CD4-positive, CD25-positive, alpha-beta regulatory T cell (primary cell): ENCODE measurements around the gene MUC5AC. TPM values are rescaled to one million over a fixed set of nuclear protein-coding genes. Genes with fewer than 3 reads are reported as not detected.
A peak's percentile ranks its signal among the peaks of the same experiment; 100 is the strongest.
"Not testable (repeated sequence)": the region's sequence is repeated elsewhere in the genome, so short reads cannot be mapped to it uniquely, and the experiment has no call there.

ENCODE experiments used
- ATAC-seq, 2 donors: fragments of 150-1000 bp; cut with Tn5 transposase; one replicate each; pipeline ENCODE4 v1.10.0; 2021; ENCODE audit warnings: low read depth in 2 of 2, moderate number of reproducible peaks in 2 of 2, moderate library complexity in 1 of 2
- DNase-seq, 3 donors: peaks; one replicate each; pipeline versions ENCODE4 v3.0.0 to v3.0.0-alpha.2; 2012 to 2022; ENCODE audit warnings: mixed read lengths in 1 of 3
- H3K27ac ChIP-seq: one replicate; pipeline ENCODE4 v1.7.0; 2013; ENCODE audit warnings: mild to moderate bottlenecking, low read length; ENCODE audit not compliant: insufficient read depth, poor library complexity, severe bottlenecking
- H3K27me3 ChIP-seq: one replicate; pipeline ENCODE4 v1.7.0; 2013; ENCODE audit warnings: low read length; ENCODE audit not compliant: control insufficient read depth, insufficient read depth
- H3K36me3 ChIP-seq: one replicate; pipeline ENCODE4 v1.7.0; 2013; ENCODE audit warnings: mild to moderate bottlenecking, low read length, moderate library complexity; ENCODE audit not compliant: control insufficient read depth, insufficient read depth
- H3K4me1 ChIP-seq: 2 replicates; pipeline ENCODE4 v1.7.0; 2013; ENCODE audit warnings: mild to moderate bottlenecking, low read length; ENCODE audit not compliant: insufficient read depth, control insufficient read depth, poor library complexity, severe bottlenecking
- H3K4me3 ChIP-seq: one replicate; pipeline ENCODE4 v1.7.0; 2013; ENCODE audit warnings: low read depth, mild to moderate bottlenecking, low read length, moderate library complexity
- H3K9me3 ChIP-seq, 2 experiments: 1 replicate in 1 of 2; 2 replicates in 1 of 2; pipeline ENCODE4 v1.7.0; 2013; ENCODE audit warnings: low read length in 2 of 2, mild to moderate bottlenecking in 1 of 2, moderate library complexity in 1 of 2; ENCODE audit not compliant: control insufficient read depth in 2 of 2
- H3K27ac Mint-ChIP-seq, 3 donors: one replicate each; pipeline ENCODE4 v1.8.0; 2020 to 2022; ENCODE audit warnings: mild to moderate bottlenecking in 3 of 3, mixed read lengths in 3 of 3, moderate library complexity in 2 of 3
- H3K27me3 Mint-ChIP-seq: one replicate; pipeline ENCODE4 v1.8.0; 2022; ENCODE audit warnings: mild to moderate bottlenecking, mixed read lengths
- H3K36me3 Mint-ChIP-seq: one replicate; pipeline ENCODE4 v1.8.0; 2020; ENCODE audit warnings: mixed read lengths
- H3K4me1 Mint-ChIP-seq, 4 donors: one replicate each; pipeline ENCODE4 v1.8.0; 2020 to 2022; ENCODE audit warnings: mixed read lengths in 4 of 4, mild to moderate bottlenecking in 1 of 4
- H3K4me3 Mint-ChIP-seq, 4 donors: one replicate each; pipeline ENCODE4 v1.8.0; 2020 to 2022; ENCODE audit warnings: mild to moderate bottlenecking in 4 of 4, mixed read lengths in 4 of 4, moderate library complexity in 3 of 4
- H3K9me3 Mint-ChIP-seq, 7 donors: one replicate each; pipeline ENCODE4 v1.8.0; 2020 to 2022; ENCODE audit warnings: mixed read lengths in 7 of 7, mild to moderate bottlenecking in 3 of 7, moderate library complexity in 2 of 7
- polyA plus RNA-seq, 4 donors: library from polyadenylated mRNA; unstranded; fragments of 300-500 nt; fragmentation: Illumina TruSeq; gene quantifications; one replicate each; pipeline ENCODE4 v1.2.3, GENCODE V29; 2021
- total RNA-seq: library from RNA; stranded (reverse); gene quantifications from one replicate; pipeline ENCODE4 v1.2.3, GENCODE V29; 2022

MUC5AC gene
- total and polyA plus RNA-seq, 5 donors from 2014 or later = not detected

- no peak overlapping the region for H3K27ac ChIP-seq
- H3K4me1 ChIP-seq = no peaks in the 10 kb centered on the region
- H3K9me3 Mint-ChIP-seq = peaks cover 2 to 38% (median 7%) of the 10 kb centered on the region in 7 donors
- H3K36me3 ChIP-seq = no peaks in the 10 kb centered on the region
- H3K9me3 ChIP-seq = peaks cover 20 to 25% of the 10 kb centered on the region in 2 experiments
- no peak overlapping the region for H3K4me3 ChIP-seq
- H3K27ac Mint-ChIP-seq = no peak overlapping the region
- H3K4me1 Mint-ChIP-seq = no peaks in the 10 kb centered on the region
- no peaks in the 10 kb centered on the region for H3K27me3 ChIP-seq
- no peaks in the 10 kb centered on the region for H3K36me3 Mint-ChIP-seq
- no peak for DNase-seq
- no peak overlapping the region for H3K4me3 Mint-ChIP-seq
- H3K27me3 Mint-ChIP-seq = peaks cover 4% of the 10 kb centered on the region
- ATAC-seq = no peak
Measured at GRCh38 chr11:1208394-1209261, 50.9 kb downstream of the MUC5AC start.

- ATAC-seq (no peak), DNase-seq (no peak)
- Histone ChIP-seq H3K27me3 (no peaks in the 10 kb centered on the region), H3K27ac (no peak overlapping the region), H3K36me3 (no peaks in the 10 kb centered on the region), H3K4me3 (no peak overlapping the region), H3K4me1 (no peaks in the 10 kb centered on the region), H3K9me3 (peaks cover 20 to 25% of the 10 kb centered on the region in 2 experiments)
- Mint-ChIP-seq H3K27ac (no peak overlapping the region), H3K27me3 (peaks cover 4% of the 10 kb centered on the region), H3K36me3 (no peaks in the 10 kb centered on the region), H3K4me3 (no peak overlapping the region), H3K9me3 (peaks cover 2 to 38% (median 9%) of the 10 kb centered on the region in 7 donors), H3K4me1 (no peaks in the 10 kb centered on the region)
Measured at GRCh38 chr11:1209371-1210057, 51.8 kb downstream of the MUC5AC start.

GRCh38 chr11:1211838-1212237 is 54.1 kb downstream of the MUC5AC start:
- ATAC-seq (no peak), DNase-seq (no peak)
- Mint-ChIP-seq H3K4me3 (no peak overlapping the region), H3K27ac (no peak overlapping the region), H3K27me3 (peaks cover 4% of the 10 kb centered on the region), H3K4me1 (no peaks in the 10 kb centered on the region), H3K36me3 (no peaks in the 10 kb centered on the region), H3K9me3 (peaks cover 2 to 40% (median 9%) of the 10 kb centered on the region in 7 donors)
- peaks cover 20 to 29% of the 10 kb centered on the region in 2 experiments for H3K9me3 ChIP-seq
- no peaks in the 10 kb centered on the region for H3K36me3 ChIP-seq
- no peaks in the 10 kb centered on the region for H3K27me3 ChIP-seq
- no peak overlapping the region for H3K27ac ChIP-seq
- no peaks in the 10 kb centered on the region for H3K4me1 ChIP-seq
- H3K4me3 ChIP-seq = no peak overlapping the region

GRCh38 chr11:1215826-1216225 is 58.1 kb downstream of the MUC5AC start:
- not testable (repeated sequence) for H3K27ac ChIP-seq, H3K27ac Mint-ChIP-seq, H3K4me1 ChIP-seq, ATAC-seq, H3K4me3 Mint-ChIP-seq, H3K36me3 ChIP-seq, H3K27me3 Mint-ChIP-seq, H3K36me3 Mint-ChIP-seq, H3K4me1 Mint-ChIP-seq, H3K27me3 ChIP-seq, DNase-seq, H3K4me3 ChIP-seq
- H3K9me3 Mint-ChIP-seq = peaks cover 2 to 29% (median 9%) of the 10 kb centered on the region in 7 donors
- H3K9me3 ChIP-seq = peaks cover 20 to 25% of the 10 kb centered on the region in 2 experiments

- peaks cover 10 to 12% of the 10 kb centered on the region in 2 experiments for H3K9me3 ChIP-seq
- ATAC-seq = no peak
- no peaks in the 10 kb centered on the region for H3K27me3 ChIP-seq
- no peak overlapping the region for H3K4me3 ChIP-seq
- Mint-ChIP-seq H3K36me3 (no peaks in the 10 kb centered on the region), H3K4me3 (peak overlapping the region in 1 of 4 donors; percentile 4), H3K27me3 (no peaks in the 10 kb centered on the region), H3K27ac (no peak overlapping the region), H3K9me3 (peaks cover 0 to 17% (median 4%) of the 10 kb centered on the region in 7 donors), H3K4me1 (no peaks in the 10 kb centered on the region)
- no peak for DNase-seq
- H3K27ac ChIP-seq = no peak overlapping the region
- H3K36me3 ChIP-seq = no peaks in the 10 kb centered on the region
- H3K4me1 ChIP-seq = no peaks in the 10 kb centered on the region
Measured at GRCh38 chr11:1217151-1217550, 59.4 kb downstream of the MUC5AC start.

GRCh38 chr11:1218256-1218787 is 60.6 kb downstream of the MUC5AC start:
- Histone ChIP-seq H3K9me3 (peaks cover 1 to 4% of the 10 kb centered on the region in 2 experiments), H3K27me3 (no peaks in the 10 kb centered on the region), H3K27ac (no peak overlapping the region), H3K36me3 (no peaks in the 10 kb centered on the region), H3K4me3 (no peak overlapping the region), H3K4me1 (no peaks in the 10 kb centered on the region)
- H3K4me3 Mint-ChIP-seq = no peak overlapping the region
- no peak for ATAC-seq
- peaks cover 0 to 6% (median 3%) of the 10 kb centered on the region in 7 donors for H3K9me3 Mint-ChIP-seq
- H3K4me1 Mint-ChIP-seq = no peaks in the 10 kb centered on the region
- no peak for DNase-seq
- no peak overlapping the region for H3K27ac Mint-ChIP-seq
- H3K27me3 Mint-ChIP-seq = no peaks in the 10 kb centered on the region
- no peaks in the 10 kb centered on the region for H3K36me3 Mint-ChIP-seq

GRCh38 chr11:1218788-1219445 is 61.2 kb downstream of the MUC5AC start:
- H3K27me3 ChIP-seq = no peaks in the 10 kb centered on the region
- DNase-seq (no peak), ATAC-seq (peak in 1 of 2 donors; percentile 10)
- no peaks in the 10 kb centered on the region for H3K36me3 Mint-ChIP-seq
- H3K9me3 Mint-ChIP-seq = peaks cover 0 to 4% (median 0%) of the 10 kb centered on the region in 7 donors
- H3K27ac Mint-ChIP-seq = no peak overlapping the region
- no peak overlapping the region for H3K4me3 Mint-ChIP-seq
- H3K4me3 ChIP-seq = no peak overlapping the region
- no peaks in the 10 kb centered on the region for H3K4me1 Mint-ChIP-seq
- H3K27ac ChIP-seq = no peak overlapping the region
- peaks cover 0 to 4% of the 10 kb centered on the region in 2 experiments for H3K9me3 ChIP-seq
- H3K27me3 Mint-ChIP-seq = no peaks in the 10 kb centered on the region
- no peaks in the 10 kb centered on the region for H3K36me3 ChIP-seq
- no peaks in the 10 kb centered on the region for H3K4me1 ChIP-seq
